ENCODE data around the gene MPP3.

The MPP3 gene

GRCh38 chr17:43758086-43758485 lies 74.9 kb downstream of the MPP3 start:
- H3K9ac ChIP-seq (ENCODE audit: low read length in 5 of 5), result no peak overlapping the region

GRCh38 chr17:43757171-43757660 lies 75.7 kb downstream of the MPP3 start:
- no peak overlapping the region for H3K4me3 ChIP-seq (ENCODE audit: low read depth in 1 of 5, low read length in 5 of 5)
- H3K4me1 ChIP-seq (ENCODE audit: control insufficient read depth in 5 of 5, insufficient read depth in 5 of 5, low read length in 5 of 5), result peaks cover 0 to 14% (median 10%) of the 10 kb centered on the region in 5 donors
- H3K9ac ChIP-seq (ENCODE audit: low read length in 5 of 5), result no peak overlapping the region
- H3K27me3 ChIP-seq (ENCODE audit: control insufficient read depth in 5 of 5, insufficient read depth in 4 of 5, low read length in 5 of 5), result peaks cover 24 to 40% (median 36%) of the 10 kb centered on the region in 5 donors
- no peaks in the 10 kb centered on the region for H3K36me3 ChIP-seq (ENCODE audit: control insufficient read depth in 5 of 5, insufficient read depth in 5 of 5, low read length in 5 of 5)
- no peaks in the 10 kb centered on the region for H3K9me3 ChIP-seq (ENCODE audit: control insufficient read depth in 5 of 5, low read length in 5 of 5)
- H3K27ac ChIP-seq (ENCODE audit: low read depth, low read length), result no peak overlapping the region

More at GRCh38 chr17:43758086-43758485, 74.9 kb downstream of the MPP3 start:
- H3K36me3 ChIP-seq (ENCODE audit: control insufficient read depth in 5 of 5, insufficient read depth in 5 of 5, low read length in 5 of 5), result no peaks in the 10 kb centered on the region
- H3K4me1 ChIP-seq (ENCODE audit: control insufficient read depth in 5 of 5, insufficient read depth in 5 of 5, low read length in 5 of 5), result peaks cover 0 to 14% (median 10%) of the 10 kb centered on the region in 5 donors
- no peak overlapping the region for H3K4me3 ChIP-seq (ENCODE audit: low read depth in 1 of 5, low read length in 5 of 5)
- H3K27me3 ChIP-seq (ENCODE audit: control insufficient read depth in 5 of 5, insufficient read depth in 4 of 5, low read length in 5 of 5), result peaks cover 24 to 39% (median 36%) of the 10 kb centered on the region in 5 donors
- H3K27ac ChIP-seq (ENCODE audit: low read depth, low read length), result no peak overlapping the region
- no peaks in the 10 kb centered on the region for H3K9me3 ChIP-seq (ENCODE audit: control insufficient read depth in 5 of 5, low read length in 5 of 5)

- H3K4me3 ChIP-seq (ENCODE audit: low read depth in 1 of 5, low read length in 5 of 5), result no peak overlapping the region
- H3K27me3 ChIP-seq (ENCODE audit: control insufficient read depth in 5 of 5, insufficient read depth in 4 of 5, low read length in 5 of 5), result peaks cover 24 to 40% (median 36%) of the 10 kb centered on the region in 5 donors
- no peak overlapping the region for H3K9ac ChIP-seq (ENCODE audit: low read length in 5 of 5)
- no peaks in the 10 kb centered on the region for H3K36me3 ChIP-seq (ENCODE audit: control insufficient read depth in 5 of 5, insufficient read depth in 5 of 5, low read length in 5 of 5)
- H3K27ac ChIP-seq (ENCODE audit: low read depth, low read length), result no peak overlapping the region
- peaks cover 0 to 14% (median 10%) of the 10 kb centered on the region in 5 donors for H3K4me1 ChIP-seq (ENCODE audit: control insufficient read depth in 5 of 5, insufficient read depth in 5 of 5, low read length in 5 of 5)
- H3K9me3 ChIP-seq (ENCODE audit: control insufficient read depth in 5 of 5, low read length in 5 of 5), result no peaks in the 10 kb centered on the region
Observed at GRCh38 chr17:43756201-43756600, 76.7 kb downstream of the MPP3 start.

- Histone ChIP-seq H3K9me3 (ENCODE audit: control insufficient read depth in 5 of 5, low read length in 5 of 5) (no peaks in the 10 kb centered on the region), H3K9ac (ENCODE audit: low read length in 5 of 5) (no peak overlapping the region), H3K36me3 (ENCODE audit: control insufficient read depth in 5 of 5, insufficient read depth in 5 of 5, low read length in 5 of 5) (no peaks in the 10 kb centered on the region), H3K27me3 (ENCODE audit: control insufficient read depth in 5 of 5, insufficient read depth in 4 of 5, low read length in 5 of 5) (peaks cover 24 to 43% (median 36%) of the 10 kb centered on the region in 5 donors), H3K4me3 (ENCODE audit: low read depth in 1 of 5, low read length in 5 of 5) (peak overlapping the region in 4 of 5 donors; percentile 27 to 48 (median 33)), H3K27ac (ENCODE audit: low read depth, low read length) (no peak overlapping the region), H3K4me1 (ENCODE audit: control insufficient read depth in 5 of 5, insufficient read depth in 5 of 5, low read length in 5 of 5) (peaks cover 0 to 11% (median 10%) of the 10 kb centered on the region in 5 donors)
Observed at GRCh38 chr17:43755389-43755875, 77.5 kb downstream of the MPP3 start.

GRCh38 chr17:43754947-43755346 lies 78.0 kb downstream of the MPP3 start:
- Histone ChIP-seq H3K36me3 (ENCODE audit: control insufficient read depth in 5 of 5, insufficient read depth in 5 of 5, low read length in 5 of 5) (no peaks in the 10 kb centered on the region), H3K27ac (ENCODE audit: low read depth, low read length) (no peak overlapping the region), H3K4me3 (ENCODE audit: low read depth in 1 of 5, low read length in 5 of 5) (peak overlapping the region in 3 of 5 donors; percentile 27 to 38 (median 28)), H3K27me3 (ENCODE audit: control insufficient read depth in 5 of 5, insufficient read depth in 4 of 5, low read length in 5 of 5) (peaks cover 24 to 44% (median 38%) of the 10 kb centered on the region in 5 donors), H3K9ac (ENCODE audit: low read length in 5 of 5) (no peak overlapping the region), H3K4me1 (ENCODE audit: control insufficient read depth in 5 of 5, insufficient read depth in 5 of 5, low read length in 5 of 5) (peaks cover 0 to 12% (median 10%) of the 10 kb centered on the region in 5 donors), H3K9me3 (ENCODE audit: control insufficient read depth in 5 of 5, low read length in 5 of 5) (no peaks in the 10 kb centered on the region)

GRCh38 chr17:43753493-43754129 lies 79.3 kb downstream of the MPP3 start:
- Histone ChIP-seq H3K4me1 (ENCODE audit: control insufficient read depth in 5 of 5, insufficient read depth in 5 of 5, low read length in 5 of 5) (peaks cover 0 to 19% (median 10%) of the 10 kb centered on the region in 5 donors), H3K4me3 (ENCODE audit: low read depth in 1 of 5, low read length in 5 of 5) (no peak overlapping the region), H3K36me3 (ENCODE audit: control insufficient read depth in 5 of 5, insufficient read depth in 5 of 5, low read length in 5 of 5) (no peaks in the 10 kb centered on the region), H3K9ac (ENCODE audit: low read length in 5 of 5) (no peak overlapping the region), H3K27me3 (ENCODE audit: control insufficient read depth in 5 of 5, insufficient read depth in 4 of 5, low read length in 5 of 5) (peaks cover 24 to 43% (median 38%) of the 10 kb centered on the region in 5 donors), H3K9me3 (ENCODE audit: control insufficient read depth in 5 of 5, low read length in 5 of 5) (no peaks in the 10 kb centered on the region), H3K27ac (ENCODE audit: low read depth, low read length) (no peak overlapping the region)
